ENCODE data around the gene CCDC63.

Gene CCDC63
- total RNA-seq, result 0 to 1.4 (median 0.05) reads per million in 17 experiments

GRCh38 chr12:110846615-110847566, at the start of gene CCDC63:
Gene CCDC63 (plus strand): TSS chr12:110846987. CDS start chr12:110852955, 5,968 bp downstream.
- DNase-seq, result peak; percentile 62 to 85 (median 72)

- no peak for DNase-seq
Observed at GRCh38 chr12:110798461-110798860, 48.3 kb upstream of the CCDC63 start.

GRCh38 chr12:110802489-110802888, 44.3 kb upstream of the CCDC63 start:
- no peak for DNase-seq

- no peak for DNase-seq
Observed at GRCh38 chr12:110804406-110804805, 42.4 kb upstream of the CCDC63 start.

GRCh38 chr12:110807640-110808039, 39.1 kb upstream of the CCDC63 start:
- no peak for DNase-seq

- peak; percentile 11 to 51 (median 33) for DNase-seq
Observed at GRCh38 chr12:110809149-110809548, 37.6 kb upstream of the CCDC63 start.

GRCh38 chr12:110811972-110812371, 34.8 kb upstream of the CCDC63 start:
- no peak for DNase-seq

- DNase-seq, result no peak
Observed at GRCh38 chr12:110813285-110813684, 33.5 kb upstream of the CCDC63 start.

- DNase-seq, result no peak
Observed at GRCh38 chr12:110813756-110814155, 33.0 kb upstream of the CCDC63 start.

- DNase-seq, result no peak
Observed at GRCh38 chr12:110816248-110816647, 30.5 kb upstream of the CCDC63 start.

- DNase-seq, result no peak
Observed at GRCh38 chr12:110816779-110817178, 30.0 kb upstream of the CCDC63 start.

- no peak for DNase-seq
Observed at GRCh38 chr12:110818511-110818910, 28.3 kb upstream of the CCDC63 start.

- no peak for DNase-seq
Observed at GRCh38 chr12:110819150-110819549, 27.6 kb upstream of the CCDC63 start.

- DNase-seq, result no peak
Observed at GRCh38 chr12:110819646-110820045, 27.1 kb upstream of the CCDC63 start.

GRCh38 chr12:110821917-110822316, 24.9 kb upstream of the CCDC63 start:
- DNase-seq, result no peak

- no peak for DNase-seq
Observed at GRCh38 chr12:110822821-110823415, 23.9 kb upstream of the CCDC63 start.

- no peak for DNase-seq
Observed at GRCh38 chr12:110824342-110824741, 22.4 kb upstream of the CCDC63 start.

GRCh38 chr12:110825530-110825929, 21.3 kb upstream of the CCDC63 start:
- DNase-seq, result no peak

- peak; percentile 92 to 96 (median 94) for DNase-seq
Observed at GRCh38 chr12:110826592-110827200, 20.1 kb upstream of the CCDC63 start.

- DNase-seq, result no peak
Observed at GRCh38 chr12:110829308-110829707, 17.5 kb upstream of the CCDC63 start.

- DNase-seq, result no peak
Observed at GRCh38 chr12:110836291-110836690, 10.5 kb upstream of the CCDC63 start.

GRCh38 chr12:110841007-110841406, 5.8 kb upstream of the CCDC63 start:
- DNase-seq, result no peak

GRCh38 chr12:110844131-110844530, 2.7 kb upstream of the CCDC63 start:
- DNase-seq, result no peak

Data from suppressor macrophage (primary cell).